Measurements from ENCODE around the gene TMEM63C.

GRCh38 chr14:77186911-77187648, 5.5 kb downstream of the TMEM63C start:
- TF ChIP-seq CTCF (IDR thresholded peaks at IDR 0.05), result no peak
- no peak for TF ChIP-seq POLR2A (IDR thresholded peaks at IDR 0.05)
